HepG2 (cell line): Measurements from ENCODE around the gene WNT10A. TPM values are rescaled to one million over a fixed set of nuclear protein-coding genes. Genes with fewer than 3 reads are reported as not detected.
"Not testable (repeated sequence)": the region's sequence is repeated elsewhere in the genome, so short reads cannot be mapped to it uniquely, and the experiment has no call there.

Experiments used
- ATAC-seq: fragments of 200-7000 bp; cut with Tn5 transposase; 3 replicates; pipeline ENCODE4 v1.9.1; 2020; ENCODE audit warnings: mild to moderate bottlenecking, moderate library complexity
- BruUV-seq: library from RNA; stranded (reverse); fragments of 400-500 nt; replicated peaks from 2 replicates; lab custom pipeline; 2021; lab: Mats Ljungman, UMichigan
- CTCF ChIA-PET: fragments of 300-600 bp; formaldehyde crosslinking; extraction: SDS; loops from one replicate; lab custom pipeline; 2021; ENCODE audit warnings: low total read pairs, inconsistent platforms, low intra/inter-chr PET ratio; lab: Yijun Ruan, JAX
- POLR2A ChIA-PET: fragments of 350-600 bp; sonication (Branson Sonifier 250); formaldehyde crosslinking; loops from one replicate; lab custom pipeline; 2020; ENCODE audit warnings: antibody characterized with exemption, inconsistent platforms; lab: Yijun Ruan, JAX
- DNase-seq: peaks from one replicate; pipeline ENCODE4 v3.0.0-alpha.2; 2015; ENCODE audit warnings: low spot score
- FAIRE-seq: peaks from 3 replicates; lab custom pipeline; 2011; peaks lifted over from hg19 to GRCh38; lab: Jason Lieb, UNC
- H2AFZ ChIP-seq: one replicate; pipeline ENCODE4 v1.6.1; 2011; ENCODE audit warnings: low read length, inconsistent platforms
- H3K27ac ChIP-seq: fragments of 300-600 bp; 3 replicates; pipeline ENCODE4 v1.8.0; 2011; ENCODE audit warnings: mixed run types, mild to moderate bottlenecking, mixed read lengths, low read length, inconsistent platforms; ENCODE audit not compliant: insufficient read depth; ENCODE audit errors: extremely low read length
- H3K27me3 ChIP-seq, 2 experiments: fragments of 200-600 bp in 1 of 2; 2 replicates in 1 of 2; 3 replicates in 1 of 2; pipeline versions ENCODE4 v1.6.0 to v1.8.0; 2011; ENCODE audit warnings: low read length in 2 of 2, mild to moderate bottlenecking in 2 of 2, moderate library complexity in 2 of 2, inconsistent platforms in 1 of 2; ENCODE audit not compliant: insufficient read depth in 2 of 2, control insufficient read depth in 1 of 2
- H3K36me3 ChIP-seq, 2 experiments: fragments of 200-600 bp in 1 of 2; replicated peaks in 1 of 2; 2 replicates in 1 of 2; 3 replicates in 1 of 2; pipeline versions ENCODE4 v1.5.1 to v1.8.0; 2011; ENCODE audit warnings: low read length in 2 of 2, inconsistent platforms in 1 of 2; ENCODE audit not compliant: insufficient read depth in 2 of 2, control insufficient read depth in 1 of 2
- H3K4me1 ChIP-seq: 2 replicates; pipeline ENCODE4 v1.5.1; 2012; ENCODE audit warnings: low read length, inconsistent platforms; ENCODE audit not compliant: insufficient read depth
- H3K4me2 ChIP-seq: 2 replicates; pipeline ENCODE4 v1.6.0; 2011; ENCODE audit warnings: low read depth, low read length, inconsistent platforms
- H3K4me3 ChIP-seq, 3 experiments: fragments of 200-600 bp in 1 of 3; sonication (generic), shearing (Covaris generic) in 1 of 3; replicated peaks in 1 of 3; 2 replicates each; pipeline ENCODE4 v1.5.1; 2011 to 2016; ENCODE audit warnings: low read length in 3 of 3, inconsistent platforms in 2 of 3, low read depth in 2 of 3, mild to moderate bottlenecking in 2 of 3, control low read depth in 1 of 3, mixed read lengths in 1 of 3; ENCODE audit not compliant: insufficient read depth in 1 of 3
- H3K79me2 ChIP-seq: one replicate; pipeline ENCODE4 v1.6.1; 2011; ENCODE audit warnings: low read length, inconsistent platforms; ENCODE audit not compliant: insufficient read depth
- H3K9ac ChIP-seq: 2 replicates; pipeline ENCODE4 v1.6.0; 2011; ENCODE audit warnings: mild to moderate bottlenecking, low read depth, low read length, inconsistent platforms; ENCODE audit not compliant: insufficient read depth
- H3K9me3 ChIP-seq: 2 replicates; pipeline ENCODE4 v1.5.1; 2012; ENCODE audit warnings: mild to moderate bottlenecking, low read length
- H4K20me1 ChIP-seq: 2 replicates; pipeline ENCODE4 v1.6.0; 2011; ENCODE audit warnings: inconsistent platforms, mild to moderate bottlenecking, low read length, moderate library complexity; ENCODE audit not compliant: insufficient read depth
- EP300 ChIP-seq, 3 experiments: sonication (generic) in 1 of 3; formaldehyde crosslinking in 1 of 3; IDR thresholded peaks; 2 replicates each; pipeline versions ENCODE4 v1.5.1 to v1.6.1; 2011 to 2020; ENCODE audit warnings: low read depth in 2 of 3, low read length in 2 of 3, borderline replicate concordance in 1 of 3, improper control_type of control experiment in 1 of 3, mild to moderate bottlenecking in 1 of 3, missing genetic modification reagents in 1 of 3, moderate library complexity in 1 of 3
- HNRNPK ChIP-seq: fragments of 200-400 bp; formaldehyde crosslinking; IDR thresholded peaks from 2 replicates; pipeline ENCODE4 v1.6.1; 2018; ENCODE audit warnings: low read length, low read depth, moderate library complexity, mild to moderate bottlenecking; ENCODE audit not compliant: poor library complexity, severe bottlenecking
- HOXA3 ChIP-seq: sonication (generic); formaldehyde crosslinking; IDR thresholded peaks from 2 replicates; pipeline ENCODE4 v1.5.0; 2020; ENCODE audit warnings: missing genetic modification reagents
- HOXD1 ChIP-seq: sonication (generic); formaldehyde crosslinking; IDR thresholded peaks from 2 replicates; pipeline ENCODE4 v1.5.0; 2020; ENCODE audit warnings: missing genetic modification reagents
- SOX13 ChIP-seq, 3 experiments: fragments of 450-650 bp in 1 of 3; sonication (generic) in 1 of 3; formaldehyde crosslinking in 1 of 3; IDR thresholded peaks in 2 of 3; conservative IDR thresholded peaks in 1 of 3; 2 replicates each; pipeline versions ENCODE4 v1.5.0 to v1.6.1; 2016 to 2020; ENCODE audit warnings: antibody characterized with exemption in 1 of 3, mild to moderate bottlenecking in 1 of 3, missing compliant biosample characterization in 1 of 3, missing genetic modification reagents in 1 of 3, moderate library complexity in 1 of 3
- SOX5 ChIP-seq: IDR thresholded peaks from 2 replicates; pipeline ENCODE4 v1.6.1; 2016; ENCODE audit warnings: borderline replicate concordance
- SP5 ChIP-seq: IDR thresholded peaks from 2 replicates; pipeline ENCODE4 v1.6.1; 2016; ENCODE audit warnings: low read depth, borderline replicate concordance
- WGBS: methylation state at CpG from one replicate; pipeline ENCODE4 v1.1.6; 2017; ENCODE audit warnings: low lambda C conversion rate; 5-methylcytosine and 5-hydroxymethylcytosine counted together
- in situ Hi-C: cut with HindIII; loops from 2 replicates; pipeline ENCODE4 v1.10.0; 2017; ENCODE audit warnings: low pct_unique_long_range_greater_than_20kb; ENCODE audit not compliant: extremely low pct_ligation_motif_present
- intact Hi-C: fragments of 100-400 bp; cut with micrococcal nuclease; formaldehyde crosslinking; loops from one replicate; pipeline ENCODE4 v1.10.0; 2022; ENCODE audit not compliant: unreplicated experiment
- polyA plus RNA-seq, 8 experiments: library from polyadenylated mRNA; depleted of rRNA in 3 of 8; stranded (reverse) in 7 of 8; unstranded in 1 of 8; fragments of >200 nt; fragmentation: Illumina TruSeq in 4 of 8; extraction: Trizol in 4 of 8; gene quantifications; 2 replicates each; pipeline versions ENCODE4 v1.2.1 to v1.2.3, GENCODE V29; 2011 to 2016; ENCODE audit warnings: low read depth in 4 of 8, missing spikeins in 1 of 8, mixed read lengths in 1 of 8; ENCODE audit not compliant: insufficient read depth in 1 of 8
- total RNA-seq, 5 experiments: library from RNA; depleted of rRNA; stranded (reverse); fragments of >200 nt; fragmentation: Illumina TruSeq; extraction: Trizol; gene quantifications; 2 replicates each; pipeline ENCODE4 v1.2.3, GENCODE V29; 2016; ENCODE audit warnings: low read depth in 1 of 5
- TF ChIP-seq, protein P1 (sequence below): sonication (generic); formaldehyde crosslinking; IDR thresholded peaks from 2 replicates; pipeline ENCODE4 v1.4.0; 2020; ENCODE audit warnings: missing genetic modification reagents
- TF ChIP-seq, protein P2 (sequence below): sonication (generic); formaldehyde crosslinking; IDR thresholded peaks from 2 replicates; pipeline ENCODE4 v1.4.0; 2020; ENCODE audit warnings: missing genetic modification reagents
- TF ChIP-seq, protein P3 (sequence below): IDR thresholded peaks from 2 replicates; pipeline ENCODE4 v1.6.1; 2016; ENCODE audit warnings: missing compliant biosample characterization, missing genetic modification reagents, borderline replicate concordance
- TF ChIP-seq, protein P4 (sequence below): sonication (generic); formaldehyde crosslinking; IDR thresholded peaks from 2 replicates; pipeline ENCODE4 v1.4.0; 2020; ENCODE audit warnings: missing genetic modification reagents
- TF ChIP-seq, protein P5 (sequence below): sonication (generic); formaldehyde crosslinking; IDR thresholded peaks from 2 replicates; pipeline ENCODE4 v1.8.0; 2022; ENCODE audit warnings: missing genetic modification reagents, mild to moderate bottlenecking, inconsistent platforms, borderline replicate concordance

Gene WNT10A
- total and polyA plus RNA-seq, 2 of the 13 experiments (the other 11 are each of a cell fraction or from before 2014, with no cell fraction given): 0.03 TPM; not detected in 1

DNA sequence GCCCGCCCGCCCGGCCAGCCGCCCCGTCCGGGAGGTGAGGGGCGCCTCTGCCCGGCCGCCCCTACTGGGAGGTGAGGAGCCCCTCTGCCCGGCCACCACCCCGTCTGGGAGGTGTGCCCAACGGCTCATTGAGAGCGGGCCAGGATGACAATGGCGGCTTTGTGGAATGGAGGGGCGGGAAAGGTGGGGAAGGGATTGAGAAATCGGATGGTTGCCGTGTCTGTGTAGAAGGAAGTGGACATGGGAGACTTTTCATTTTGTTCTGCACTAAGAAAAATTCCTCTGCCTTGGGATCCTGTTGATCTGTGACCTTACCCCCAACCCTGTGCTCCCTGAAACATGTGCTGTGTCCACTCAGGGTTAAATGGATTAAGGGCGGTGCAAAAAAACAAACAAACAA is 33.7 kb upstream of the WNT10A start:
- in situ Hi-C loops (loop anchor here (25.0 kb wide), 1 partner anchor 110 kb away; no protein-coding TSS in a partner anchor), intact Hi-C loops (loop anchor here (1.0 to 2.0 kb wide), 6 partner anchors 64 to 198 kb away; partner anchors contain the start of genes CYP27A1 and TTLL4)
- not testable (repeated sequence) for BruUV-seq; H2AFZ ChIP-seq; H3K36me3 ChIP-seq; H4K20me1 ChIP-seq; H3K79me2 ChIP-seq; H3K9me3 ChIP-seq; H3K9ac ChIP-seq; TF ChIP-seq SOX13 (IDR thresholded peaks at IDR 0.05); EP300 (CRISPR knock-in tag; IDR thresholded peaks at IDR 0.05; ENCODE audit: borderline replicate concordance)
- ChIA-PET POLR2A (interaction anchor here (1.1 to 2.6 kb wide), 7 partner anchors 65 to 188 kb away, joined by 3 to 13 read pairs (median 7); partner anchors contain the start of genes BCS1L, CYP27A1, TTLL4 and ZNF142), CTCF (interaction anchor here (1.2 to 3.7 kb wide), 10 partner anchors 41 to 199 kb away, joined by 3 to 241 read pairs (median 14); partner anchors contain the start of genes BCS1L, CYP27A1, TTLL4 and ZNF142)
- FAIRE-seq: peak; percentile 23
- ATAC-seq: peak; percentile 24
- H3K27ac ChIP-seq: peak overlapping the region; percentile 2
- 42% methylated on average over 18 of the region's 18 CpGs for WGBS
- peaks cover 2 to 29% of the 10 kb centered on the region in 2 experiments; a peak in 3 of 5 replicates for H3K27me3 ChIP-seq
- H3K4me2 ChIP-seq: peak overlapping the region; percentile 82
- H3K4me1 ChIP-seq: peaks cover 29% of the 10 kb centered on the region
- peak; percentile 63 for DNase-seq
- H3K4me3 ChIP-seq: peak overlapping the region in 2 of 3 experiments; percentile 34 to 63; a peak in 2 of 6 replicates
- TF ChIP-seq SP5 (peak; percentile 64; the same call in 1 of the 2 replicates), HOXA3 (CRISPR knock-in tag) (peak; percentile 36; the same call in 1 of the 2 replicates), HOXD1 (0 out of 2 replicates have a peak, but pooled peaks have one; percentile 11), SOX13 (CRISPR knock-in tag; conservative IDR thresholded peaks at IDR 0.05 in 1 of 2, IDR thresholded peaks at IDR 0.05 in 1 of 2) (peak in 1 of 2 experiments; percentile 34; a peak in 1 of 4 replicates), SOX5 (peak; percentile 18; the same call in 1 of the 2 replicates), EP300 (IDR thresholded peaks at IDR 0.05; ENCODE audit: low read depth in 2 of 2, low read length in 2 of 2) (peak in 1 of 2 experiments; percentile 20; a peak in 1 of 4 replicates), HNRNPK (peak; percentile 8)
- TF ChIP-seq, protein P1, sequence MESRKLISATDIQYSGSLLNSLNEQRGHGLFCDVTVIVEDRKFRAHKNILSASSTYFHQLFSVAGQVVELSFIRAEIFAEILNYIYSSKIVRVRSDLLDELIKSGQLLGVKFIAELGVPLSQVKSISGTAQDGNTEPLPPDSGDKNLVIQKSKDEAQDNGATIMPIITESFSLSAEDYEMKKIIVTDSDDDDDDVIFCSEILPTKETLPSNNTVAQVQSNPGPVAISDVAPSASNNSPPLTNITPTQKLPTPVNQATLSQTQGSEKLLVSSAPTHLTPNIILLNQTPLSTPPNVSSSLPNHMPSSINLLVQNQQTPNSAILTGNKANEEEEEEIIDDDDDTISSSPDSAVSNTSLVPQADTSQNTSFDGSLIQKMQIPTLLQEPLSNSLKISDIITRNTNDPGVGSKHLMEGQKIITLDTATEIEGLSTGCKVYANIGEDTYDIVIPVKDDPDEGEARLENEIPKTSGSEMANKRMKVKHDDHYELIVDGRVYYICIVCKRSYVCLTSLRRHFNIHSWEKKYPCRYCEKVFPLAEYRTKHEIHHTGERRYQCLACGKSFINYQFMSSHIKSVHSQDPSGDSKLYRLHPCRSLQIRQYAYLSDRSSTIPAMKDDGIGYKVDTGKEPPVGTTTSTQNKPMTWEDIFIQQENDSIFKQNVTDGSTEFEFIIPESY: 0 out of 2 replicates have a peak, but pooled peaks have one; percentile 18
- TF ChIP-seq, protein P2, sequence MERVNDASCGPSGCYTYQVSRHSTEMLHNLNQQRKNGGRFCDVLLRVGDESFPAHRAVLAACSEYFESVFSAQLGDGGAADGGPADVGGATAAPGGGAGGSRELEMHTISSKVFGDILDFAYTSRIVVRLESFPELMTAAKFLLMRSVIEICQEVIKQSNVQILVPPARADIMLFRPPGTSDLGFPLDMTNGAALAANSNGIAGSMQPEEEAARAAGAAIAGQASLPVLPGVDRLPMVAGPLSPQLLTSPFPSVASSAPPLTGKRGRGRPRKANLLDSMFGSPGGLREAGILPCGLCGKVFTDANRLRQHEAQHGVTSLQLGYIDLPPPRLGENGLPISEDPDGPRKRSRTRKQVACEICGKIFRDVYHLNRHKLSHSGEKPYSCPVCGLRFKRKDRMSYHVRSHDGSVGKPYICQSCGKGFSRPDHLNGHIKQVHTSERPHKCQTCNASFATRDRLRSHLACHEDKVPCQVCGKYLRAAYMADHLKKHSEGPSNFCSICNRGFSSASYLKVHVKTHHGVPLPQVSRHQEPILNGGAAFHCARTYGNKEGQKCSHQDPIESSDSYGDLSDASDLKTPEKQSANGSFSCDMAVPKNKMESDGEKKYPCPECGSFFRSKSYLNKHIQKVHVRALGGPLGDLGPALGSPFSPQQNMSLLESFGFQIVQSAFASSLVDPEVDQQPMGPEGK (CRISPR knock-in tag): peak; percentile 41; the same call in 1 of the 2 replicates
- TF ChIP-seq, protein P3, sequence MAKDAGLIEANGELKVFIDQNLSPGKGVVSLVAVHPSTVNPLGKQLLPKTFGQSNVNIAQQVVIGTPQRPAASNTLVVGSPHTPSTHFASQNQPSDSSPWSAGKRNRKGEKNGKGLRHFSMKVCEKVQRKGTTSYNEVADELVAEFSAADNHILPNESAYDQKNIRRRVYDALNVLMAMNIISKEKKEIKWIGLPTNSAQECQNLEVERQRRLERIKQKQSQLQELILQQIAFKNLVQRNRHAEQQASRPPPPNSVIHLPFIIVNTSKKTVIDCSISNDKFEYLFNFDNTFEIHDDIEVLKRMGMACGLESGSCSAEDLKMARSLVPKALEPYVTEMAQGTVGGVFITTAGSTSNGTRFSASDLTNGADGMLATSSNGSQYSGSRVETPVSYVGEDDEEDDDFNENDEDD (CRISPR knock-in tag): peak; percentile 30; the same call in 1 of the 2 replicates
- TF ChIP-seq, protein P4, sequence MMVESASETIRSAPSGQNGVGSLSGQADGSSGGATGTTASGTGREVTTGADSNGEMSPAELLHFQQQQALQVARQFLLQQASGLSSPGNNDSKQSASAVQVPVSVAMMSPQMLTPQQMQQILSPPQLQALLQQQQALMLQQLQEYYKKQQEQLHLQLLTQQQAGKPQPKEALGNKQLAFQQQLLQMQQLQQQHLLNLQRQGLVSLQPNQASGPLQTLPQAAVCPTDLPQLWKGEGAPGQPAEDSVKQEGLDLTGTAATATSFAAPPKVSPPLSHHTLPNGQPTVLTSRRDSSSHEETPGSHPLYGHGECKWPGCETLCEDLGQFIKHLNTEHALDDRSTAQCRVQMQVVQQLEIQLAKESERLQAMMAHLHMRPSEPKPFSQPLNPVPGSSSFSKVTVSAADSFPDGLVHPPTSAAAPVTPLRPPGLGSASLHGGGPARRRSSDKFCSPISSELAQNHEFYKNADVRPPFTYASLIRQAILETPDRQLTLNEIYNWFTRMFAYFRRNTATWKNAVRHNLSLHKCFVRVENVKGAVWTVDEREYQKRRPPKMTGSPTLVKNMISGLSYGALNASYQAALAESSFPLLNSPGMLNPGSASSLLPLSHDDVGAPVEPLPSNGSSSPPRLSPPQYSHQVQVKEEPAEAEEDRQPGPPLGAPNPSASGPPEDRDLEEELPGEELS (CRISPR knock-in tag): peak; percentile 13; the same call in 1 of the 2 replicates
- TF ChIP-seq, protein P5, sequence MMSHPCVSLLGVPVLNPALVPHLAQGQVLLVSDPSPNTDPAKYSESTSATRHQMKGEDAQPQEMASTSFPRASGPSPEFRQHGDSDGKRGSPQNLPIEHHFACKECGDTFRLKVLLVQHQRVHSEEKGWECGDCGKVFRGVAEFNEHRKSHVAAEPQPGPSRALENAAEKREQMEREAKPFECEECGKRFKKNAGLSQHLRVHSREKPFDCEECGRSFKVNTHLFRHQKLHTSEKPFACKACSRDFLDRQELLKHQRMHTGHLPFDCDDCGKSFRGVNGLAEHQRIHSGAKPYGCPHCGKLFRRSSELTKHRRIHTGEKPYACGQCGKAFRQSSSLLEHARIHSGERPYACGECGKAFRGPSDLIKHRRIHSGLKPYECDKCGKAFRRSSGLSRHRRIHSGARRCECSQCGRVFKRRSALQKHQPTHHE (CRISPR knock-in tag): 0 out of 2 replicates have a peak, but pooled peaks have one; percentile 2
